Activated CD8-positive, alpha-beta memory T cell treated with anti-CD3 and anti-CD28 coated beads for 1 hour (primary cell): ENCODE measurements around the gene SIK3.
"Not testable (repeated sequence)": the region's sequence is repeated elsewhere in the genome, so short reads cannot be mapped to it uniquely, and the experiment has no call there.

ENCODE experiments used
- DNase-seq, 2 donors: peaks; one replicate each; pipeline ENCODE4 v3.0.0-alpha.2; 2020; ENCODE audit warnings: low read depth in 1 of 2; ENCODE audit errors: extremely low read depth in 1 of 2

The SIK3 gene

GRCh38 chr11:117098269-117099232, at the start of gene SIK3:
Gene SIK3, minus strand, starts transcription at chr11:117098428. Its CDS starts 13 bp downstream, at chr11:117098415.
- DNase-seq, result peak; percentile 89 to 94

- DNase-seq, result no peak
Observed at GRCh38 chr11:117146521-117146920, 48.3 kb upstream of the SIK3 start.

DNA sequence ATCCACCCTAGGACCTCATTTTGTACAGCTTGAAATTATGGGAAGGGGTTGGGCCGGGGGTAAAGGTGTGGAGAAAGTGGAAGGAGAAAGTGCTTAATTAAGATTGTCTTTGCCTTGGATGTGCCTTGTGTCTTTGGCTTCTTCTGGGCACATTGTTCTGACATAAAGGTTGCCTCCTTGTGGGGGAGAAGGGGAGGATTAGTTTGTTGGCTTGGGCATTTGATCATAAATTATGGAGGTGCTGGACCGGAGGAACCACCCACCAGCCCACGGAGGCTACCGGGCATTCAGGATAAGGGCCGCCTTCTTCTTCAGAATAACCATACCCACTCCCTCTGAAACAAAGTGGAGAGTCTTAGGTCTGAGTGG, 47.1 kb upstream of the SIK3 start:
- DNase-seq, result no peak

DNA sequence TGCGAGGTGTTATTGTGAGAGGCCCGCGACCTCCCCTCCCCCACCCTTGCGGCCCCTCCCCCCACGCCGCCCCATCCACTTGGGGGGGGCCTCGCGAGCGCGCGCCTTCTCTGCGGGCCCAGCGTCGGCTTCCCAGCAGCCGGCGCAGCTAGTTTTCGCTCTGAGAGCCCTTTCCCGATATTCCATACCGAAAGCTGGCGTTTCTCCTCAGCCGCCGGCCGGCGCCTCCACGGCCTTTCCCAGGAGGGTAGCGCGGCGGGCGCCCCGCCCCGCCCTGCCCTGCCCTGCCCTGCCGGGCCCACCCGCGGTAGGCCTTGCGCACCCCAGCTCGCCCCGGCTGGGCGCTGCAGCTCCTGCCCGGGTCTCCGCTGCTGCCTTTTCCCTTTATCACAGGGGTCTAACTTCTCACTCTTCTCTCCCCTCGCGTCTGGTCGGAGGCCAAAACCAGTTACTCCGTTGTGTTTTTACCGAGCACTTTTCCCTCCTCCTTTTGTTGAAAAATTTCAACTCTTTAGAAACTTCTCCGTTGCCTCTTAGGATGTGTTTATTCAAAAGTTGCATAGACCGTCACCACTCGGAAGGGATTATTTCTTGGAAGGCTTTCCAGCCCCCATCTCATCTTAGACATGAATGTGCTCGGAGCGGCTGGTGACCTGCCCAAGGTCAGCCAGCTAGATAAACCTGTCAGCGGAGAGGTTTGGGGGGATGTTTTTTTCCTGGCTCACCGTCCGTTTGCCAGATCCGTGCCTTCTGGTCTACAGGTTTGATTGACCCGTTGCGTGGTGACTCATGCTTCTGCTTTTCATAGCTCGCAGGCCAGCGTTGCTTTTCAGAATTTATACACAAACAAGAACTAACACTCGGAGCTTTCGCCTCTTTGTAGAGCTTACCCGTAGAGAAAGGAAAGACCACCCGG, 46.5 kb upstream of the SIK3 start:
- DNase-seq, result no peak

DNA sequence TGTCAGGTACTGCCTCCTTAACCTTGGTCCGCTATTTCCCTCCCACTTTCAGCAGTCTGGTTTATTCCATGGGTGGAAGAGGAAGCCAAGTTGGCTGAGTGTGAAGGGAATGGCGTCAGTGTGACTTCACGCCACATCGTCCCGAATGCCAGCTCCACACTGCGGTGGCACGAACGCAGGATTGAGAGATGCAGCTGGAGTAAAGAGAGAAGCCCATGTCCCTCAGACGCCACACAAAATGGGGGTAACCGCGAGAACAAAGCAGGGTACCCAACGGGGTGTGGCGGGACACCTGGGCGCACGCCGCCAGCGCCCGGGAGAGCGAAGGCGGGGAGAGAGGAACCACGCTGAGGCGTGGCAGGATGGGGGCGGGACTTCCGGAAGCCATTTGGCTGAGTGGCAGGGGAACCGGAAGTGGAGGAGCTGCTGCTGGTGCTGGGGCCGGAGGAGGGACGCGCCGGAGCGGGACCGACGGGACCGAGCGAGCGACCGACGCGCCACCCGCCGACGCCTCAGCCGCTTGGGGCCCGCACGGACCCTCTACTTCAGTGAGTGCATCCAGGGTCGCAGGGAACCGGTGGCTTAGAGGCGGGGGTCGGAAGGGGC, 45.7 kb upstream of the SIK3 start, which contains the start of gene PAFAH1B2:
Gene PAFAH1B2 (plus strand): TSS at position 417 of the 606 bp plus-strand sequence. CDS start 8,161 bp downstream, outside the sequence.
- DNase-seq, result peak; percentile 88 to 91

DNA sequence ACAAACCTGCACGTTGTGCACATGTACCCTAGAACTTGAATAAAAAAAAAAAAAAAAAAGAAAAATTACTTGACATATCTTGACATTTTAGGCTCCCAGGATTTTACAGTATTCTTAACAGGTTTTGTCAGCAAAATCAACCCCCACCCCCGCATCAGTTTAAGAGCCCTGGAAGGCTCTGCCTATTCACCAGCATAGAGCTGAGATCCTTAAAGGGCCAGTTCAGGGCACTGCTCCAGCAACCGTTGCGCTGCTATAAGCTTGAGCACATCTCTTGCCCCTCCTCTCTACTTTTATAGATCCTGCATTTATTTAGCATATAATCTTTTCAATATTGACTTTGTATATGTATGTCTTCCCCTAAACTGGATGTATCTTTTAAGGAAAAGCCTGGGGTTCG, 45.2 kb upstream of the SIK3 start:
- no peak for DNase-seq

DNA sequence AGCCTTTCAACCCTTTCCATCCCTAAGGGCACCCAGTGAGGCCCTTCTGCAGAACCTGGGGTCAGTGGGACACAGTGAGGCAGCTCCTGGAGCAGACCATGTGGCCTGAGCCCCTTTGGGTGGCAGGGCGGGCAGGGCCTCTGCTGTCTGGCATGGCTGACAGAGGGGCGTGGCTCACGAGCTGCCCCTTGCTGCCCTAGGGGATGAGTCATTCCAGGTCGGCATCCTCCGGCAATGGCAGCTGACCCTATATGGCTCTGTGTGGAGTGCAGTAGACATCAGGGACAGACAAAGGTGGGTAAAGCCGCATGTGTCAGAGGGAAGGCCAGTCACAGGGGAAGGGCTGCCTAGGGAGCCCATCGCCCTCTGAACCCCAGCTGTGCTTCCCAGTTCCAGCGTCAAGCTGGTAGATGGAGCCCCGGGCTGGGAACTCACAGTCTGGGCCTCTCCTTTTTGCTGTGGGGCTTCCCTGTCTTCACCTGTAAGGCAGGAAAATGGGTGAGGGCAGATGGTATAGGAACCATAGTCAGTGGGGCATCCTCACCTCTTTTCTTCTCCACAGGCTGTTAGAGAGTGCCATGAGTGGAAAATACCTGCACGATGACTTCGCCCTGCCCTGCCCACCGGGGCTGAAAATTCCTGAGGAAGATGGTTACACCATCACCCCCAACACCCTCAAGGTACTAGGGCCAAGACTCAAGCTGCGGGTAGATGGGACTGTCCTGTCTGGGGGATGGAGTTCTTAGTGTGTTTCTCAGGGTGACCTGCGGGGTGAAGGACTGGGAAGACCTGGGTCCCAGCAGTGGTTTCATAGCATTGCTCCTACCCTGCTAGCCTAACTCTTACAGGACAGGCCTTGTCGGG, 39.2 kb upstream of the SIK3 start:
- not testable (repeated sequence) for DNase-seq

- DNase-seq, result not testable (repeated sequence)
Observed at GRCh38 chr11:117134979-117135378, 36.8 kb upstream of the SIK3 start.

GRCh38 chr11:117134431-117134830, 36.2 kb upstream of the SIK3 start:
- no peak for DNase-seq

DNA sequence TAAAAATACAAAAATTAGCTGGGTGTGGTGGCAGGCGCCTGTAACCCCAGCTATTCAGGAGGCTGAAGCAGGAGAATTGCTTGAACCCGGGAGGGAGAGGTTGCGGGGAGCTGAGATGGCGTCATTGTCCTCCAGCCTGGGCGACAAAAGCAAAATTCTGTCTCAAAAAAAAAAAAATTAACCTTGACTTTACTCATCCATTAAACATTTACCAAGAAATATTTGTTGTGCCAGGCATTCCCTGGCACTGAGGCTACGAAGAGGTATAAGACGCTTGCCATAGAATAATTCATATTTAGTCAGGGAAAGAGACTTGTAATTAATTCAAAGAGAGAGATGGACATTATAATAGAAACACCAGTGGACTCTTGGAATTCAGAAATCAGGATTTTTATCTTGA, 32.7 kb upstream of the SIK3 start:
- no peak for DNase-seq

GRCh38 chr11:117130396-117130795, 32.2 kb upstream of the SIK3 start:
- DNase-seq, result not testable (repeated sequence)

DNA sequence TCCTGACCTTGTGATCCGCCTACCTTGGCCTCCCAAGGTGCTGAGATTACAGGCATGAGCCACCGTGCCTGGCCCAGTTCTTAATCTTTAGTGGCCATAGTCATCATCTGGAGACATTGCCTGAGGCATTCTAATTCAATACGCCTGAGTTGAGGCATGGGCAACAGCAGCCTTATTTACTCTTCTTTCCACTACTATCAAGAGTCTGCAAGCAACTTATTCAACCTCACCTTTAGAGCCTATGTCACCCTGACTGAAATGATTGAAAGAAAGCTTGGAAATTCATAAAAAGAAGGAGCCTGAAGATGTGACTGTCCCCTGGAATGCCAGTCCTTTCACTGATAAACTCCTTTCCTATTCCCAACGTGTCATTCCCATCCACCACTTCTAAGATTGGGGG, 30.1 kb upstream of the SIK3 start:
- no peak for DNase-seq

DNA sequence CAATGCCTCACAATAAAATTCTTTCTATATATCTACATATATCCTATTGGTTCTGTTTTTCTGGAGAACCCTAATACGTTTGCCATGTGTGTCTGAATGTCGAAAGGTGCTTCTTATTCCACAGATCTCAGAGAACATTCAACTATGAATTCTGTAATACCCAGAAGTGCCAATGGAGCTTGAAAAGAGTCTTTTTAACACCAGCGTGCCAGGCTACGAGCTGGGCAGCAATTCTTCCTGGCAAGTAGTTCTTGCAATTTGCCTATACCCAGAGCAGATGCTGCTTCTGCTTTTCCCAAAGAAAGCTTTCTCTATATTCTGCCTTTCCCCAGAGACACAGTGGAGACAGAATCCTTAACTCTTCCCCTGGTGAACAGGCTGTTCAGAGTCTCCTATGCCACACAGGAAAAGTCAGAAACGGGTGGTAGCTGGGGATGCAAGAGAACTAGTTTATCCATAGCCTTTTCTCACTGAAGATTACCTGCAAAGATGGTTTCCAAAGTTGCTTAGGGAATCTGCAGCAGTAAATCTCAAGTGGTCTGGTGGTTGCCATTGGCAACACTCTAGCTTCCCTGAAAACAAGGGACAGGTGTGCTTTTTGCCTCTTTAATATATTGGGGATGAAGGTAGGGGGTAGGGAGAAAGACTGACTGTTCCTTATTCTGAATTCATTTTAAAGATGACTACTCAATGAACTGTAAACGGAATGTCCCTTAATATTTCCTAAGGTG, 29.1 kb upstream of the SIK3 start:
- no peak for DNase-seq

GRCh38 chr11:117126223-117126965, 28.2 kb upstream of the SIK3 start:
- no peak for DNase-seq

DNA sequence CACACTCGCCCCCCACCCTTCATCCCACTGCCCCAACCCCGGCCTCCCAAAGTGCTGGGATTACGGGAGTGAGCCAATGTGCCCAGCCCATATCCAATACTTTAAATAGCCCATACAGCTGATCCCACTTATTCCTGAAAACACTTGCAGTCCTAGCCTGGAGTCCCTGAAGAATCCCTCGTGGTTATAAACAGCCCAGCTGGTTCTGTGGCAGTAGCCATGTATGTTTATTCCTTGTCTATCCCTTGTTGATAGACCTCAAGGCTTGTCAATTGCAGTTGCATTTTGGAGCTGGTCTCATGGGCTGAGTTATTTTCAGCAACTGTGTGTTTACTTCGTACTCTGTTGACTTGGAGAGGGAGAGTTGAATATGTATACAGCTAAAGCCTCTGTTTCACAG, 24.3 kb upstream of the SIK3 start:
- no peak for DNase-seq

GRCh38 chr11:117121176-117121575, 22.9 kb upstream of the SIK3 start:
- DNase-seq, result no peak

- no peak for DNase-seq
Observed at GRCh38 chr11:117117681-117118080, 19.5 kb upstream of the SIK3 start.

DNA sequence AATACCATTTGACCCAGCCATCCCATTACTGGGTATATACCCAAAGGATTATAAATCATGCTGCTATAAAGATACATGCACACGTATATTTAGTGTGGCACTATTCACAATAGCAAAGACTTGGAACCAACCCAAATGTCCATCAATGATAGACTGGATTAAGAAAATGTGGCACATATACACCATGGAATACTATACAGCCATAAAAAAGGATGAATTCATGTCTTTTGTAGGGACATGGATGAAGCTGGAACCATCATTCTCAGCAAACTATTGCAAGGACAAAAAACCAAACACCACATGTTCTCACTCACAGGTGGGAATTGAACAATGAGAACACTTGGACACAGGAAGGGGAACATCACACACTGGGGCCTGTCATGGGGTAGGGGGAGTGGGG, 14.7 kb upstream of the SIK3 start:
- not testable (repeated sequence) for DNase-seq

GRCh38 chr11:117112497-117112896, 14.3 kb upstream of the SIK3 start:
- not testable (repeated sequence) for DNase-seq
